Hepatocyte (in vitro differentiated cells): ENCODE results near the gene MLX. TPM values are rescaled to one million over a fixed set of nuclear protein-coding genes. Genes with fewer than 3 reads are reported as not detected.

ENCODE experiments used
- DNase-seq: peaks from one replicate; pipeline ENCODE4 v3.0.0-alpha.2; 2016; ENCODE audit warnings: low spot score
- H2AFZ ChIP-seq: fragments of 200-600 bp; sonication (generic); 2 replicates; pipeline ENCODE4 v1.6.0; 2016; ENCODE audit warnings: antibody characterized with exemption, mild to moderate bottlenecking
- H3K27ac ChIP-seq: fragments of 200-600 bp; sonication (generic); 2 replicates; pipeline ENCODE4 v1.5.1; 2016; ENCODE audit warnings: mild to moderate bottlenecking
- H3K27me3 ChIP-seq: fragments of 200-600 bp; sonication (generic); 2 replicates; pipeline ENCODE4 v1.6.1; 2016
- H3K36me3 ChIP-seq: fragments of 200-600 bp; sonication (generic); replicated peaks from 2 replicates; pipeline ENCODE4 v1.5.1; 2016; ENCODE audit warnings: low read depth; ENCODE audit not compliant: insufficient read depth
- H3K4me1 ChIP-seq: fragments of 200-600 bp; sonication (generic); 2 replicates; pipeline ENCODE4 v1.5.1; 2016; ENCODE audit warnings: mild to moderate bottlenecking, moderate library complexity; ENCODE audit not compliant: insufficient read depth
- H3K4me2 ChIP-seq: fragments of 200-600 bp; sonication (generic); 2 replicates; pipeline ENCODE4 v1.6.0; 2016
- H3K4me3 ChIP-seq: fragments of 200-600 bp; sonication (generic); 2 replicates; pipeline ENCODE4 v1.5.1; 2016; ENCODE audit warnings: mild to moderate bottlenecking
- H3K79me2 ChIP-seq: fragments of 200-600 bp; sonication (generic); 2 replicates; pipeline ENCODE4 v1.6.0; 2017; ENCODE audit warnings: mild to moderate bottlenecking
- H3K9me2 ChIP-seq: fragments of 200-600 bp; sonication (generic); replicated peaks from 2 replicates; pipeline ENCODE4 v1.6.0; 2017; ENCODE audit warnings: mild to moderate bottlenecking; ENCODE audit not compliant: insufficient read depth
- H3K9me3 ChIP-seq: fragments of 200-600 bp; sonication (generic); 2 replicates; pipeline ENCODE4 v1.5.1; 2016; ENCODE audit warnings: low read depth, mild to moderate bottlenecking
- H4K20me1 ChIP-seq: fragments of 200-600 bp; sonication (generic); 2 replicates; pipeline ENCODE4 v1.6.0; 2016; ENCODE audit warnings: mild to moderate bottlenecking; ENCODE audit not compliant: insufficient read depth, poor library complexity, severe bottlenecking
- CTCF ChIP-seq: fragments of 200-600 bp; sonication (generic); IDR thresholded peaks from 2 replicates; pipeline ENCODE4 v1.5.1; 2016; ENCODE audit warnings: antibody characterized with exemption, mild to moderate bottlenecking; ENCODE audit not compliant: poor library complexity
- EZH2 ChIP-seq: fragments of 200-600 bp; sonication (generic); IDR thresholded peaks from 2 replicates; pipeline ENCODE4 v1.6.1; 2016; ENCODE audit warnings: antibody characterized with exemption, mild to moderate bottlenecking, borderline replicate concordance
- EZH2phosphoT487 ChIP-seq: fragments of 200-600 bp; sonication (generic); IDR thresholded peaks from one replicate; pipeline ENCODE4 v1.6.1; 2018; ENCODE audit warnings: antibody characterized with exemption, mild to moderate bottlenecking, low read depth, moderate library complexity; ENCODE audit not compliant: unreplicated experiment, severe bottlenecking
- WGBS: methylation state at CpG from one replicate; pipeline ENCODE4 v1.1.6; 2016; ENCODE audit warnings: low lambda C conversion rate; ENCODE audit errors: missing lambda C conversion rate; 5-methylcytosine and 5-hydroxymethylcytosine counted together
- polyA plus RNA-seq: library from polyadenylated mRNA; unstranded; fragments of >200 nt; fragmentation: Nextera tagmentation; extraction: Ambion mirVana; gene quantifications from 2 replicates; pipeline ENCODE4 v1.2.1, GENCODE V29; 2016
- total RNA-seq: library from RNA; depleted of rRNA; stranded (reverse); fragments of >200 nt; gene quantifications from 2 replicates; pipeline ENCODE4 v1.2.3, GENCODE V29; 2014

The MLX gene
- total and polyA plus RNA-seq, 2 experiments from 2014 or later = 29.7 to 39.5 TPM

GRCh38 chr17:42612013-42612412 lies 45.1 kb downstream of the MLX start:
- no peak for DNase-seq
- H3K27ac ChIP-seq = no peak overlapping the region
- peaks cover 28% of the 10 kb centered on the region for H3K79me2 ChIP-seq
- H3K27me3 ChIP-seq = no peaks in the 10 kb centered on the region
- TF ChIP-seq CTCF (no peak), EZH2phosphoT487 (no peak), EZH2 (no peak)
- no peaks in the 10 kb centered on the region for H3K9me3 ChIP-seq
- WGBS = 97% methylated on average over 4 of the region's 4 CpGs
- H2AFZ ChIP-seq = no peak overlapping the region
- peaks cover 15% of the 10 kb centered on the region for H3K4me1 ChIP-seq
- peaks cover 12% of the 10 kb centered on the region for H4K20me1 ChIP-seq
- H3K9me2 ChIP-seq = no peaks in the 10 kb centered on the region
- no peaks in the 10 kb centered on the region for H3K36me3 ChIP-seq
- H3K4me2 ChIP-seq = no peak overlapping the region
- H3K4me3 ChIP-seq = no peak overlapping the region

DNA sequence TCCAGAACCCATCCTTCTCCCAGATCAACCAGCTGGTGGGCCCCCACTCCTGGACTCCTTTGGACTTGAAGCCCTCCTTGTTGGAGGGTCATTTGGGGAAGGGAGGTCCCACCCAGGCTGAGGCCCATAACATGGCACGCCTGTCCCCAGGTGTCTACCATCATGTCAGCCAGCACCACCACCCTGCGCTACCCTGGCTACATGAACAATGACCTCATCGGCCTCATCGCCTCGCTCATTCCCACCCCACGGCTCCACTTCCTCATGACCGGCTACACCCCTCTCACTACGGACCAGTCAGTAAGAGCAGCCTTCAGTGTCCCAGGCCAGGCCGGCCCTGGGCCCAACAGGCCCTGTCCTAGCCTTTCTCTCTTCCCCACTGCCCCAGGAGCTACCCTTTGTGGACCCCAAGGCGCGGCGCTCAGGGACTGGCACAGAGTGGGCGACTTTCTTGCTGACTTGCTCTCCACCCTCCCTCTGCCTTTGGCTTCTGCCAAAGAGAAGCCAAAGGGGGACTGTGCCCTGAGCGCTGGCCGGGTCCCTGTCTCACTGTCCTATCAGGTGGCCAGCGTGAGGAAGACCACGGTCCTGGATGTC lies 46.9 kb downstream of the MLX start:
- no peak for TF ChIP-seq EZH2
- TF ChIP-seq CTCF = no peak
- TF ChIP-seq EZH2phosphoT487 = no peak

GRCh38 chr17:42617956-42618431 lies 51.1 kb downstream of the MLX start:
- H3K4me2 ChIP-seq = no peak overlapping the region
- TF ChIP-seq EZH2phosphoT487 (no peak), CTCF (no peak), EZH2 (no peak)
- H3K9me3 ChIP-seq = no peaks in the 10 kb centered on the region
- H3K9me2 ChIP-seq = no peaks in the 10 kb centered on the region
- no peaks in the 10 kb centered on the region for H4K20me1 ChIP-seq
- H3K4me1 ChIP-seq = no peaks in the 10 kb centered on the region
- no peaks in the 10 kb centered on the region for H3K79me2 ChIP-seq
- no peaks in the 10 kb centered on the region for H3K36me3 ChIP-seq
- no peaks in the 10 kb centered on the region for H3K27me3 ChIP-seq
- DNase-seq = no peak
- no peak overlapping the region for H2AFZ ChIP-seq
- 75% methylated on average over 4 of the region's 4 CpGs for WGBS
- no peak overlapping the region for H3K27ac ChIP-seq
- H3K4me3 ChIP-seq = no peak overlapping the region

More for the DNA sequence above, 46.9 kb downstream of the MLX start:
- Histone ChIP-seq H2AFZ (no peak overlapping the region), H3K4me2 (no peak overlapping the region), H3K79me2 (peaks cover 10% of the 10 kb centered on the region), H3K4me3 (no peak overlapping the region), H3K36me3 (no peaks in the 10 kb centered on the region), H3K9me3 (no peaks in the 10 kb centered on the region), H3K9me2 (no peaks in the 10 kb centered on the region), H3K4me1 (peaks cover 6% of the 10 kb centered on the region), H4K20me1 (no peaks in the 10 kb centered on the region), H3K27me3 (no peaks in the 10 kb centered on the region), H3K27ac (no peak overlapping the region)
- DNase-seq = no peak
- WGBS = 96% methylated on average over 16 of the region's 17 CpGs
